Omental fat pad (tissue), 4 donors: ENCODE data around the gene SLC39A12. TPM values are rescaled to one million over a fixed set of nuclear protein-coding genes. Genes with fewer than 3 reads are reported as not detected.

Experiments
- ATAC-seq: fragments of 150-250 bp; one replicate; pipeline ENCODE4 v1.9.1; 2016; ENCODE audit warnings: mild to moderate bottlenecking, moderate library complexity; ENCODE audit not compliant: low FRiP score
- DNase-seq: peaks from one replicate; pipeline ENCODE4 v3.0.0-alpha.2; 2019; ENCODE audit warnings: low spot score
- total RNA-seq, 4 donors: library from RNA; depleted of rRNA; stranded (reverse); fragments of >200 nt; gene quantifications; one replicate each; pipeline ENCODE4 v1.1.0, GENCODE V29; 2016
- TF ChIP-seq, protein P1 (sequence below), 3 donors: fragments of 450-650 bp; IDR thresholded peaks; one replicate each; pipeline ENCODE4 v1.5.1; 2016 to 2017; ENCODE audit warnings: antibody characterized with exemption in 3 of 3, mild to moderate bottlenecking in 3 of 3, moderate library complexity in 2 of 3

The SLC39A12 gene
- total RNA-seq, 4 donors from 2014 or later, result 0.44 to 0.56 (median 0.47) TPM; not detected in 1

DNA sequence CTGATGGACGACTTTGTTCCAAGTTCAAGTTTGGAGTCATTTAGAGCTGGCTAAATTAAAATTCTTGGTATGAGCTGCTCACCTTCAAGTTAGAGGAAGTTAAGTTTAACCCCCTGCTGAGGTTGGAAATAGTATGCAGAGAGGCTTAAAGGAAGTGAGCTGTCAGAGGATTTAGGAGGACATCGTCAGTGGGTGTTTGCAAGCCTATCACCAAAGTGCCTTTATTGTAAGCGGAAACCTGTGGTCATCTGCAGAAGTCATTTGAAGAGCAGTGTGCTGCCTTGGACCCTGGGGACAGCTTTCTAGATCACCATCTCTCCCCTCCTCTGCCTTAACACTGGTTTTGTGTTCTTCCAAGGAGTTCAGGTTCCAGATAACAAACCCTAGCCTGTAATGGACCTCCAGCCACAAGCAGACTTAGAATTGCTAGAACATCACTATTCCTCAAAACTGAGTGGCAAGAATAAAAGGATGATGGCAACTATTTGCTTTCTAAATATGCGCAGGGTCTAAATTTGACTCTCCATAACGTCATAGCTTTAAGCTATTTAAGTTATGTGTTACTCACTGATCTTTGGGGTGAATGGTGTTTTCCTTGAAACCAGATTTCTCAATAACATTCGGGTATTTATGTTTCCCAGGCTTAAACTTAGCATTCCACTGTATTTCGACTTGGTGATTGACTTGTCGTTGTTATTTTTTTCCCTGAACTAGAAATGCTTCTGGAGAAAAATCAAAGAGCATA is 93.4 kb downstream of the SLC39A12 start:
- TF ChIP-seq, protein P1, sequence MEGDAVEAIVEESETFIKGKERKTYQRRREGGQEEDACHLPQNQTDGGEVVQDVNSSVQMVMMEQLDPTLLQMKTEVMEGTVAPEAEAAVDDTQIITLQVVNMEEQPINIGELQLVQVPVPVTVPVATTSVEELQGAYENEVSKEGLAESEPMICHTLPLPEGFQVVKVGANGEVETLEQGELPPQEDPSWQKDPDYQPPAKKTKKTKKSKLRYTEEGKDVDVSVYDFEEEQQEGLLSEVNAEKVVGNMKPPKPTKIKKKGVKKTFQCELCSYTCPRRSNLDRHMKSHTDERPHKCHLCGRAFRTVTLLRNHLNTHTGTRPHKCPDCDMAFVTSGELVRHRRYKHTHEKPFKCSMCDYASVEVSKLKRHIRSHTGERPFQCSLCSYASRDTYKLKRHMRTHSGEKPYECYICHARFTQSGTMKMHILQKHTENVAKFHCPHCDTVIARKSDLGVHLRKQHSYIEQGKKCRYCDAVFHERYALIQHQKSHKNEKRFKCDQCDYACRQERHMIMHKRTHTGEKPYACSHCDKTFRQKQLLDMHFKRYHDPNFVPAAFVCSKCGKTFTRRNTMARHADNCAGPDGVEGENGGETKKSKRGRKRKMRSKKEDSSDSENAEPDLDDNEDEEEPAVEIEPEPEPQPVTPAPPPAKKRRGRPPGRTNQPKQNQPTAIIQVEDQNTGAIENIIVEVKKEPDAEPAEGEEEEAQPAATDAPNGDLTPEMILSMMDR (IDR thresholded peaks at IDR 0.05), result no peak
- no peak for DNase-seq
- no peak for ATAC-seq

DNA sequence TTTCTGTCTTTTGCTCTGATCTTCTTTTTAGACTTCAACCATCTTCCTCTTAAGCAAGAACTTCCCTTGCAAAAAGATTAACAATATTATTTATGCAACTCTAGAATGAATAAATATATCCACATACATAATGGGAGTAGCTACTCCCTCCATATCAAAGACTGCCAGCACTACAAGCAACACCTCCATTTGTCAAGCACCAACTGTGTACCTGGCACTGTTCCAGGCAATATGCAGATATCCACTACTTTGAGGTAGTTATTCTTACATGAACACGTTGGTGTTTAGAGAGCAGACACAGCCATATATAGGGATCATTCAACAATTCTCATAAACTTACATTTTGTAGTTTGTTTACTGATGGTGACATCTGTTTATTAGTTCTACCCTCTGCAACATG is 104.9 kb downstream of the SLC39A12 start:
- TF ChIP-seq, protein P1 (IDR thresholded peaks at IDR 0.05), result no peak
- no peak for DNase-seq
- no peak for ATAC-seq

DNA sequence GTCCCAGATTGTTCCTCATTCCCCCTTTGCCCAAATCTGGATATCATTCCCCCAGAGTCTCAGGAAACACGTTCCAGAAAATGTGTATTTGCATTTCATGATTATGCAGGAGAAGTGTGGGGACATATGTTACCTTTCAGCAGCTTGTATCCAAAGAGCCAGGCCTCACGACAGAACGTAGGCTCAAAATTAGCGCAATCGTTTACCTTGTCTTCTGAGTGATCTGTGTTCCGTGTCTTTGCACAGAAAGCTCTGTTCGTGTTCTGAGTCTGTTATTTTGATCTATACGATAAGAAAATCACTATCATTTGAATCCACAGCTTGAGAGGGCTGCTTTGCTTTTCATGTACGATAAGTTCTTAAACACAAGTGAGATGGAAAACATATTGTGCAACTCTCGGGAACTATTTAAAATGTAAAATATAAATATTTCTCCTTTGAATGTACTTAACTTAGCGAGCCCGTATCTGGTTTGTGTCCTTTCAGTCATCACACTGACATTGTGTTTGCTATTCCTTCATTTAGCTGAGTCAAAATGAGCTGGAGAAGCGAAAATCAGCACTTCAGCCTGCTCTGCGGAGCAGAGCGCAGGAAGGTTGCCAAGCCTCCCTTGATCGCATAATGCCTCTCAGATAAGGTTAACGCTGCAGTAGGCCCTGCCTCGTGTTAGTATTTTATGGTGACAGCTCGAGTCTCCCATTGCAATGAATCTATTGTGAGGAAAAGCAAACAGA is 108.3 kb downstream of the SLC39A12 start:
- TF ChIP-seq, protein P1 (IDR thresholded peaks at IDR 0.05), result no peak
- no peak for DNase-seq
- no peak for ATAC-seq

DNA sequence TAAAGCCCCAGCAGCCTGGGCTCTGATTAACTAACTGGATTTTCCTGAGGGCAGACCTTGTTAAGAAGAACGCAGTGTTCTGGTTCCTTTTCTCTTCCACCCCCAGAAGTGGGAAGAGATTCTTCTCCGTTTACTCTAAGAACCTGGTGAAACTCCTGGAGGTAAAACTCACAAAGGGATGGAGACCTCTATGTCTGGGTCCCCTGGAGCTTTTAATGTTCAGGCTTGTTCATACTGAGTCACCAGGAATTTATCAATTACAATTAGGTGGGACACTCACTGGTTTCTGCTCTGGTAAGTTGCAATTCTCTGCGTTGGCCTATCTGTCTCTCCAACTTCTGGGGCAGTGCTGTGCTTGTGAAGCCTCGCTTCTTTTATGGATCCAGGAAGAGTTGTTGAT is 115.2 kb downstream of the SLC39A12 start:
- TF ChIP-seq, protein P1 (IDR thresholded peaks at IDR 0.05), result no peak
- no peak for ATAC-seq
- no peak for DNase-seq

GRCh38 chr10:18068401-18068800 is 116.7 kb downstream of the SLC39A12 start:
- TF ChIP-seq, protein P1 (IDR thresholded peaks at IDR 0.05), result no peak
- ATAC-seq (no peak), DNase-seq (no peak)

DNA sequence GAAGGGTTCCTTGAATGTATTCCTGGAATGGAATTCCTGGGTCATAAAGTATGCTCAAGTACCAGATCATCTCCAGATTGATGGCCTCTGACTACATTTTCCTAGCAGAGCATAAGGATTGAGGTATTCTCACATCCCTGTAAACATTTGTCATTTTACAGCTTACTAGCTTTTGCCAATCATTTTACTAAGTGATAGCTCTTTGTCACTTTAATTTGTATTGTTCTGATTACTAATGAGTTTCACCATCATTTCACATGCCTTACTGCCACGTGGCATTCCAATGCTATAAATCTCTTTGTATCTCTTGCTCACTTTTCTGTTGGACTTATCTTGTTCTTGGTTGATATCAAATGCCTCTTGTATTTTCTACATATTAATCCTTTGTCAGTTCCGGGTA is 119.9 kb downstream of the SLC39A12 start:
- DNase-seq (no peak), ATAC-seq (no peak)
- TF ChIP-seq, protein P1 (IDR thresholded peaks at IDR 0.05), result no peak
